ENCODE measurements around the gene MSI1. TPM values are rescaled to one million over a fixed set of nuclear protein-coding genes. Genes with fewer than 3 reads are reported as not detected.

Gene MSI1
- total RNA-seq, 1 experiment from 2014 or later, result 26.0 TPM

DNA sequence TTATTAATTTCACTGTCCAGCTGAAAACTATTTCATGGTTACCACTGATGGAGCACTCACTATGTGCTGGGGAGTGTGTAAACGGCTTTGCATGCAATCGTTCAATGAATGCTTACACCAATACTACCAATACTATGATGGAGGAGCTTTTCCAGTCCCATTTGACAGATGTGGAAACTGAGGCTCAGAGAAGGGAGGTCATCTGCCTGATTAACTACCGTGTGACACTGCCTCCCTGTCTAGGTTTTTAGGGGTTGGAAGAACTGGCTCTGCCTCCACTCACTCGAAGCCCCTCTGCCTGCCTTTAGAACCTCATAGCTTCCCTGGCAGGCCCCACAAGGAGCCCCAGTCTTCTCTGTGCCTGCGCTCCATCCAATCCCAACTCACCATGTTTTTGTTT is 11.9 kb downstream of the MSI1 start:
- DNase-seq (ENCODE audit: low read depth, low spot score), result no peak
- ChIA-PET POLR2A (no interaction called here), RAD21 (ENCODE audit: low non-redundant PET in 1 of 2, low total read pairs in 2 of 2, uncharacterized antibody in 2 of 2, unreplicated experiment in 2 of 2) (no interaction called here), CTCF (interaction anchor here (0.7 to 1.2 kb wide), 5 partner anchors 15 to 109 kb away, joined by 3 to 5 read pairs (median 3); no protein-coding TSS in a partner anchor)
- Histone ChIP-seq H3K27me3 (ENCODE audit: insufficient read depth, low read length) (no peaks in the 10 kb centered on the region), H3K4me1 (ENCODE audit: control insufficient read depth in 1 of 2, insufficient read depth in 2 of 2, low read length in 2 of 2) (peaks cover 0 to 11% of the 10 kb centered on the region in 2 experiments; a peak in 2 of 4 replicates), H3K4me3 (replicated peaks in 1 of 2; ENCODE audit: low read depth in 1 of 2, low read length in 2 of 2) (no peak overlapping the region), H3K79me2 (ENCODE audit: insufficient read depth, low read length) (no peaks in the 10 kb centered on the region), H4K20me1 (ENCODE audit: insufficient read depth) (no peaks in the 10 kb centered on the region), H3K4me2 (ENCODE audit: low read length) (no peak overlapping the region), H3K36me3 (ENCODE audit: control insufficient read depth in 1 of 2, insufficient read depth in 2 of 2, low read length in 2 of 2) (peaks cover 11 to 24% of the 10 kb centered on the region in 2 experiments), H3K9me2 (ENCODE audit: insufficient read depth) (no peaks in the 10 kb centered on the region), H2AFZ (ENCODE audit: low read depth, low read length, poor library complexity, severe bottlenecking) (no peak overlapping the region), H3K27ac (ENCODE audit: low read depth, low read length) (no peak overlapping the region), H3K9me3 (ENCODE audit: control insufficient read depth in 1 of 2, insufficient read depth in 1 of 2, low read depth in 1 of 2, low read length in 2 of 2) (no peaks in the 10 kb centered on the region), H3K9ac (ENCODE audit: low read length) (no peak overlapping the region)
- intact Hi-C loops (cut with micrococcal nuclease), result loop anchor here (2.0 kb wide), 2 partner anchors 74 to 82 kb away; partner anchors contain the start of gene COX6A1
- BruUV-seq (replicated peaks), result no TSS peak
- no peak for TF ChIP-seq SIN3A (IDR thresholded peaks at IDR 0.05; ENCODE audit: low read depth)
- no peak for TF ChIP-seq TCF7L2 (IDR thresholded peaks at IDR 0.05; ENCODE audit: borderline replicate concordance, extremely low read depth, insufficient read depth, insufficient read length)
- ATAC-seq, result no peak

GRCh38 chr12:120356567-120357030 is 12.4 kb downstream of the MSI1 start:
- TF ChIP-seq ZFX (IDR thresholded peaks at IDR 0.05) (no peak), RAD21 (IDR thresholded peaks at IDR 0.05; ENCODE audit: low read depth) (peak; percentile 89), JUND (IDR thresholded peaks at IDR 0.05) (no peak), ELF1 (IDR thresholded peaks at IDR 0.05; ENCODE audit: borderline replicate concordance, low read depth) (no peak), CEBPB (IDR thresholded peaks at IDR 0.05; ENCODE audit: low read depth) (no peak), SIN3A (IDR thresholded peaks at IDR 0.05; ENCODE audit: low read depth) (no peak), EZH2 (IDR thresholded peaks at IDR 0.05) (no peak)
- TF ChIP-seq, protein P1, sequence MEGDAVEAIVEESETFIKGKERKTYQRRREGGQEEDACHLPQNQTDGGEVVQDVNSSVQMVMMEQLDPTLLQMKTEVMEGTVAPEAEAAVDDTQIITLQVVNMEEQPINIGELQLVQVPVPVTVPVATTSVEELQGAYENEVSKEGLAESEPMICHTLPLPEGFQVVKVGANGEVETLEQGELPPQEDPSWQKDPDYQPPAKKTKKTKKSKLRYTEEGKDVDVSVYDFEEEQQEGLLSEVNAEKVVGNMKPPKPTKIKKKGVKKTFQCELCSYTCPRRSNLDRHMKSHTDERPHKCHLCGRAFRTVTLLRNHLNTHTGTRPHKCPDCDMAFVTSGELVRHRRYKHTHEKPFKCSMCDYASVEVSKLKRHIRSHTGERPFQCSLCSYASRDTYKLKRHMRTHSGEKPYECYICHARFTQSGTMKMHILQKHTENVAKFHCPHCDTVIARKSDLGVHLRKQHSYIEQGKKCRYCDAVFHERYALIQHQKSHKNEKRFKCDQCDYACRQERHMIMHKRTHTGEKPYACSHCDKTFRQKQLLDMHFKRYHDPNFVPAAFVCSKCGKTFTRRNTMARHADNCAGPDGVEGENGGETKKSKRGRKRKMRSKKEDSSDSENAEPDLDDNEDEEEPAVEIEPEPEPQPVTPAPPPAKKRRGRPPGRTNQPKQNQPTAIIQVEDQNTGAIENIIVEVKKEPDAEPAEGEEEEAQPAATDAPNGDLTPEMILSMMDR (IDR thresholded peaks at IDR 0.05 in 2 of 3, conservative IDR thresholded peaks at IDR 0.05 in 1 of 3; ENCODE audit: borderline replicate concordance in 1 of 3, insufficient read depth in 1 of 3, low read depth in 2 of 3, low read length in 2 of 3), result peak; percentile 79 to 91 (median 87)
- DNase-seq (ENCODE audit: low read depth, low spot score), result peak; percentile 57
- Histone ChIP-seq H3K27me3 (ENCODE audit: insufficient read depth, low read length) (no peaks in the 10 kb centered on the region), H3K36me3 (ENCODE audit: control insufficient read depth in 1 of 2, insufficient read depth in 2 of 2, low read length in 2 of 2) (peaks cover 11 to 24% of the 10 kb centered on the region in 2 experiments), H3K4me2 (ENCODE audit: low read length) (no peak overlapping the region), H3K9me2 (ENCODE audit: insufficient read depth) (no peaks in the 10 kb centered on the region), H3K9ac (ENCODE audit: low read length) (no peak overlapping the region), H3K9me3 (ENCODE audit: control insufficient read depth in 1 of 2, insufficient read depth in 1 of 2, low read depth in 1 of 2, low read length in 2 of 2) (no peaks in the 10 kb centered on the region), H3K27ac (ENCODE audit: low read depth, low read length) (no peak overlapping the region), H3K4me1 (ENCODE audit: control insufficient read depth in 1 of 2, insufficient read depth in 2 of 2, low read length in 2 of 2) (peaks cover 0 to 14% of the 10 kb centered on the region in 2 experiments; a peak in 2 of 4 replicates), H2AFZ (ENCODE audit: low read depth, low read length, poor library complexity, severe bottlenecking) (no peak overlapping the region), H4K20me1 (ENCODE audit: insufficient read depth) (no peaks in the 10 kb centered on the region), H3K4me3 (replicated peaks in 1 of 2; ENCODE audit: low read depth in 1 of 2, low read length in 2 of 2) (no peak overlapping the region), H3K79me2 (ENCODE audit: insufficient read depth, low read length) (no peaks in the 10 kb centered on the region)
- intact Hi-C loops (cut with micrococcal nuclease), result loop anchor here (1.0 to 2.0 kb wide), 3 partner anchors 74 to 110 kb away; partner anchors contain the start of gene COX6A1
- ChIA-PET RAD21 (ENCODE audit: low non-redundant PET in 1 of 2, low total read pairs in 2 of 2, uncharacterized antibody in 2 of 2, unreplicated experiment in 2 of 2) (no interaction called here), POLR2A (no interaction called here), CTCF (interaction anchor here (0.7 to 1.2 kb wide), 5 partner anchors 15 to 110 kb away, joined by 3 to 5 read pairs (median 3); no protein-coding TSS in a partner anchor)
- ATAC-seq, result peak; percentile 96
- BruUV-seq (replicated peaks), result no TSS peak
